Measurements from ENCODE around the gene DPYD.

Gene DPYD

DNA sequence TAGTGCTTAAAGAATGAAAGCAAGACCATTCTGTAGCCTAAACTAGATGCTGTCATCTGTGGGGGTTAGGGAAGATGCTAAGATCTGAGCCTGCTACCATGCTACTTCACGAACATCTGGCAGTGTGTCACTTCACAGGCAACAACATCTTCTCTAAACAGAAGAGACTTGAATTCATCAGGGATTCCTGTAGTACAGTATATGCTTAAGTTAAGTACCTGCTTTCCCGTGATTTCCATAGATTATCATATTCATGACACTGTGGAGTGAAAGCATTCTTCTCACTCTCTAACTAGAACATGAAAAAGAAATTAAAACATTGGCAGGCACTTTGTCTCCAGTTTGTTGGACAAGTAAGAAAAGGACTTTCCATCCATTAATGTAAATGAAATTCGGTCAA is 808.4 kb downstream of the DPYD start:
- H3K36me3 ChIP-seq (ENCODE audit: low read depth), result no peaks in the 10 kb centered on the region
- no peaks in the 10 kb centered on the region for H3K4me1 ChIP-seq (ENCODE audit: insufficient read depth, poor library complexity, severe bottlenecking)
- DNase-seq (ENCODE audit: low spot score), result no peak
- H3K27ac ChIP-seq (ENCODE audit: poor library complexity, severe bottlenecking), result no peak overlapping the region
- H3K27me3 ChIP-seq (ENCODE audit: insufficient read depth, poor library complexity, severe bottlenecking), result no peaks in the 10 kb centered on the region
- TF ChIP-seq, protein P1, sequence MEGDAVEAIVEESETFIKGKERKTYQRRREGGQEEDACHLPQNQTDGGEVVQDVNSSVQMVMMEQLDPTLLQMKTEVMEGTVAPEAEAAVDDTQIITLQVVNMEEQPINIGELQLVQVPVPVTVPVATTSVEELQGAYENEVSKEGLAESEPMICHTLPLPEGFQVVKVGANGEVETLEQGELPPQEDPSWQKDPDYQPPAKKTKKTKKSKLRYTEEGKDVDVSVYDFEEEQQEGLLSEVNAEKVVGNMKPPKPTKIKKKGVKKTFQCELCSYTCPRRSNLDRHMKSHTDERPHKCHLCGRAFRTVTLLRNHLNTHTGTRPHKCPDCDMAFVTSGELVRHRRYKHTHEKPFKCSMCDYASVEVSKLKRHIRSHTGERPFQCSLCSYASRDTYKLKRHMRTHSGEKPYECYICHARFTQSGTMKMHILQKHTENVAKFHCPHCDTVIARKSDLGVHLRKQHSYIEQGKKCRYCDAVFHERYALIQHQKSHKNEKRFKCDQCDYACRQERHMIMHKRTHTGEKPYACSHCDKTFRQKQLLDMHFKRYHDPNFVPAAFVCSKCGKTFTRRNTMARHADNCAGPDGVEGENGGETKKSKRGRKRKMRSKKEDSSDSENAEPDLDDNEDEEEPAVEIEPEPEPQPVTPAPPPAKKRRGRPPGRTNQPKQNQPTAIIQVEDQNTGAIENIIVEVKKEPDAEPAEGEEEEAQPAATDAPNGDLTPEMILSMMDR (IDR thresholded peaks at IDR 0.05; ENCODE audit: poor library complexity, severe bottlenecking), result no peak
- H3K9me3 ChIP-seq (ENCODE audit: severe bottlenecking), result no peaks in the 10 kb centered on the region
- no peak for ATAC-seq (ENCODE audit: low read depth)
- no peak overlapping the region for H3K4me3 ChIP-seq (ENCODE audit: severe bottlenecking)

DNA sequence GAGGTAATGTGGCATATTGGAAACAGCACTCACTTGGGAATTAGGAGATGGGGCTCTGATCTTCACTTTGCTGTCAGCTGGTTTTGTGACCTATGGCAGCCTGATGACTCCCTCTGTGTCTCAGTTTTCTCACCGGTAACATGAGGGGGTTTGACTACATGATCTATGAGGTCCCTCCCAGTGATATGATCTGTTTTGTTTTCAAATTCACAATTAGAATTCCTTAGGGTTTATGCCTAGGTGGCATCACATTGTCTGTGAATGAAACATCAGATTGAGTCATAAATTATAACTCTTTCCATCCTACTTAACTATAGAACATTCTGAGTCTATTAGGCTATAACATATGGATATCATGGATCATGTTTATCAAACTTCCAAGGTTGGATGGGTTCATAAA is 812.7 kb downstream of the DPYD start:
- DNase-seq (ENCODE audit: low spot score) (no peak), ATAC-seq (ENCODE audit: low read depth) (peak; percentile 35; the same call in 1 of the 3 replicates)
- H3K4me3 ChIP-seq (ENCODE audit: severe bottlenecking), result no peak overlapping the region
- no peaks in the 10 kb centered on the region for H3K36me3 ChIP-seq (ENCODE audit: low read depth)
- no peaks in the 10 kb centered on the region for H3K9me3 ChIP-seq (ENCODE audit: severe bottlenecking)
- H3K27me3 ChIP-seq (ENCODE audit: insufficient read depth, poor library complexity, severe bottlenecking), result no peaks in the 10 kb centered on the region
- no peak overlapping the region for H3K27ac ChIP-seq (ENCODE audit: poor library complexity, severe bottlenecking)
- no peaks in the 10 kb centered on the region for H3K4me1 ChIP-seq (ENCODE audit: insufficient read depth, poor library complexity, severe bottlenecking)
- TF ChIP-seq, protein P1 (IDR thresholded peaks at IDR 0.05; ENCODE audit: poor library complexity, severe bottlenecking), result no peak

DNA sequence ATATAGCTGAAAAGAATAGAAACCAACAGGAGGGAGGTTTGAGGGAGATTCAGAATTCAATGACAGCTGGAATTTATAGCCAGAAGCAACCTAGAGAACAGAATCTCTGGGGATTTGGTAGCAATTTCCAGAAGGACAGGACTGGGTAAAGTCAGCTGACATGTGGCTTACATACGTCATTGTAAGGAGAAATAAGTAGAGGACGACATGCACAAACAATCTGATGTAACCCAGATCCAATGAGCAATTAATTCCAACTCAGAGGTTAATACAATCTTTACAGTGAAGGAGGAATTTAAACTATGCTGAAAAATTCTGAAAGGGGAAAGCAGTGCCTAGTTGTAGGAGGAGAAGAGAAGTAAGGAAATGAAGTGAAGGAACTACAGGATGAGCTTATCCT is 815.3 kb downstream of the DPYD start:
- no peaks in the 10 kb centered on the region for H3K9me3 ChIP-seq (ENCODE audit: severe bottlenecking)
- no peaks in the 10 kb centered on the region for H3K36me3 ChIP-seq (ENCODE audit: low read depth)
- no peak overlapping the region for H3K4me3 ChIP-seq (ENCODE audit: severe bottlenecking)
- TF ChIP-seq, protein P1 (IDR thresholded peaks at IDR 0.05; ENCODE audit: poor library complexity, severe bottlenecking), result no peak
- H3K27ac ChIP-seq (ENCODE audit: poor library complexity, severe bottlenecking), result no peak overlapping the region
- H3K27me3 ChIP-seq (ENCODE audit: insufficient read depth, poor library complexity, severe bottlenecking), result no peaks in the 10 kb centered on the region
- DNase-seq (ENCODE audit: low spot score) (no peak), ATAC-seq (ENCODE audit: low read depth) (no peak)
- no peaks in the 10 kb centered on the region for H3K4me1 ChIP-seq (ENCODE audit: insufficient read depth, poor library complexity, severe bottlenecking)

DNA sequence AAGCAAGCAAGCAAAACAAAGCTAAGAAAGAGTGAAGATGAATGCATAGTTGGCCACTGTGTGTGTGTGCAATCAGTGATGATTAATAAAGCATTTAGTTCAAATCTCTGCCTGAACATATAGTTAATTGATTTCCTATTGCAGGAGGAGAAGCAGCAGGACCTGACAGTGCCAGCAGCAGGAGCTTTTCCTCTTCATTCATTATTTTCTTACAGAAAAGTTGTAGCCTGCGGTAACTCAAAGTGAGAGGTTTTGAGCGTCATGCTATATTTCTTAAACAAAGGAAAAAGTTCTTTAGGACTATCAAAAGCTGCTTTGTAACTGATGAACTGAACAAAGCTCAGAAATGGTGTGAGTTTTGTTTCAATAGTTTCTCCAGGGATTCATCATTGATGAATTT is 819.3 kb downstream of the DPYD start:
- Histone ChIP-seq H3K4me1 (ENCODE audit: insufficient read depth, poor library complexity, severe bottlenecking) (no peaks in the 10 kb centered on the region), H3K9me3 (ENCODE audit: severe bottlenecking) (no peaks in the 10 kb centered on the region), H3K36me3 (ENCODE audit: low read depth) (no peaks in the 10 kb centered on the region), H3K27ac (ENCODE audit: poor library complexity, severe bottlenecking) (no peak overlapping the region), H3K27me3 (ENCODE audit: insufficient read depth, poor library complexity, severe bottlenecking) (no peaks in the 10 kb centered on the region), H3K4me3 (ENCODE audit: severe bottlenecking) (no peak overlapping the region)
- ATAC-seq (ENCODE audit: low read depth) (no peak), DNase-seq (ENCODE audit: low spot score) (no peak)
- TF ChIP-seq, protein P1 (IDR thresholded peaks at IDR 0.05; ENCODE audit: poor library complexity, severe bottlenecking), result no peak

DNA sequence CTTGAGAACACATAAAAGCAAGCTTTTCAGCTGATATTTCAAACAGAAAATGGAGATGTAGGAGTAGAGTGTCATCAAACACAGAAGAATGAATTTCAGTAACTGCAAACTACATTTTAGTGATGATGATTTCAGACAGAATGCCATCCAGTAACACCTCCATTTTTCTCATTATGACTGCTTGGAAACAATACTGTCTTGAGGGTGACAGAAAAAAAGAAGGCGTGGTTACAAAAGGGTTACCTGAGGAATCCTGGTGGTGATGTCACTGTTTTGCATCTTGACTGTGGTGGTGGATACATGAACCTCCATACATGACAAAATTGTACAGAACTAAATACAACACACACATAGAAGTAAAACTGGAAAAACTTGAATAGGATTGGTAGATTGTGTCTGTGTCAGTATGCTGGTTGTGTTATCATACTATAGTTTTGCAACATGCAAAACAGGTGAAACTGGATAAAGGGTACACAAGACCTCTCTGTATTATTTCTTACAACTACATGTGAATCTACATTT is 823.4 kb downstream of the DPYD start:
- no peak for DNase-seq (ENCODE audit: low spot score)
- TF ChIP-seq, protein P1 (IDR thresholded peaks at IDR 0.05; ENCODE audit: poor library complexity, severe bottlenecking), result no peak
- Histone ChIP-seq H3K36me3 (ENCODE audit: low read depth) (no peaks in the 10 kb centered on the region), H3K27me3 (ENCODE audit: insufficient read depth, poor library complexity, severe bottlenecking) (no peaks in the 10 kb centered on the region), H3K4me1 (ENCODE audit: insufficient read depth, poor library complexity, severe bottlenecking) (peaks cover 17% of the 10 kb centered on the region), H3K4me3 (ENCODE audit: severe bottlenecking) (no peak overlapping the region), H3K27ac (ENCODE audit: poor library complexity, severe bottlenecking) (no peak overlapping the region), H3K9me3 (ENCODE audit: severe bottlenecking) (no peaks in the 10 kb centered on the region)
- ATAC-seq (ENCODE audit: low read depth), result no peak

All from RWPE2 (cell line).